ENCODE data around the gene TBC1D8.

Gene TBC1D8

DNA sequence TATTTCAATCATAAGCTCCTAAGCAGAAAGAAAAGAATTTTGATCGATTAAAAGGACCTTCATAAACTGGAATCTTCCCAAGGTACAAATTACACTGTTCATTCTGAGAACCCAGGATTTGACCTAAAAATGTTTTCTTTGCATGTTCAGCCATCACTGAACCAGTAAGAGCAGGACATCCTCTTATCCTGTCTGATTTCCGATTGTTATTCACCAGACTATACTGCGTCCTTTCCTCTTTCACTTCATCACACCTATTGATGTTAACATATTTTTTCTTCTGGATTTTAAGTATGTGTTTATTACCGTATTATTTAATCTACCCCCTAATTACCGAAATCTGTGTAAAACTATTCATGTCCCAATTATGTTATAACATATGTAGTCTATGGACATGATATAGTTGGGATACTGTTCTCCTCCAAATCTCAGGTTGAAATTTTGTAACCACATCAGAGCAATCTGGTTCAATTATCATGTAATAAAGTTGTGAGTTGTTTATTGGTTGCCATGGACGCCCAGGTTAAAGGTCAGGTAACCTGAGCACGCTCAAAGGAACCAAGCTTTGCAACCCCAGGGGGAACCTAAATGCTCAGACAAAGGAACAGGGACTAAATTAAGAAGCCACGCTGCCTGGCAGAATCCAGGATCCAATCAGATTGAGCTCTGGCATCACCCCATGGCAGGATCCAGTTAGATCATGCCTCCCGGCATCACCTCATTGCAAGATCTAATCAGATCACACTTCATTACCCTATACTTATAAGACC is 11.6 kb upstream of the TBC1D8 start:
- no peak overlapping the region for H3K4me3 ChIP-seq (ENCODE audit: control insufficient read depth, low read depth, low read length)
- DNase-seq (ENCODE audit: low read depth), result no peak
- TF ChIP-seq, protein P1, sequence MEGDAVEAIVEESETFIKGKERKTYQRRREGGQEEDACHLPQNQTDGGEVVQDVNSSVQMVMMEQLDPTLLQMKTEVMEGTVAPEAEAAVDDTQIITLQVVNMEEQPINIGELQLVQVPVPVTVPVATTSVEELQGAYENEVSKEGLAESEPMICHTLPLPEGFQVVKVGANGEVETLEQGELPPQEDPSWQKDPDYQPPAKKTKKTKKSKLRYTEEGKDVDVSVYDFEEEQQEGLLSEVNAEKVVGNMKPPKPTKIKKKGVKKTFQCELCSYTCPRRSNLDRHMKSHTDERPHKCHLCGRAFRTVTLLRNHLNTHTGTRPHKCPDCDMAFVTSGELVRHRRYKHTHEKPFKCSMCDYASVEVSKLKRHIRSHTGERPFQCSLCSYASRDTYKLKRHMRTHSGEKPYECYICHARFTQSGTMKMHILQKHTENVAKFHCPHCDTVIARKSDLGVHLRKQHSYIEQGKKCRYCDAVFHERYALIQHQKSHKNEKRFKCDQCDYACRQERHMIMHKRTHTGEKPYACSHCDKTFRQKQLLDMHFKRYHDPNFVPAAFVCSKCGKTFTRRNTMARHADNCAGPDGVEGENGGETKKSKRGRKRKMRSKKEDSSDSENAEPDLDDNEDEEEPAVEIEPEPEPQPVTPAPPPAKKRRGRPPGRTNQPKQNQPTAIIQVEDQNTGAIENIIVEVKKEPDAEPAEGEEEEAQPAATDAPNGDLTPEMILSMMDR (IDR thresholded peaks at IDR 0.05; ENCODE audit: control insufficient read depth, insufficient read depth, low read depth, low read length, missing control alignments), result no peak

DNA sequence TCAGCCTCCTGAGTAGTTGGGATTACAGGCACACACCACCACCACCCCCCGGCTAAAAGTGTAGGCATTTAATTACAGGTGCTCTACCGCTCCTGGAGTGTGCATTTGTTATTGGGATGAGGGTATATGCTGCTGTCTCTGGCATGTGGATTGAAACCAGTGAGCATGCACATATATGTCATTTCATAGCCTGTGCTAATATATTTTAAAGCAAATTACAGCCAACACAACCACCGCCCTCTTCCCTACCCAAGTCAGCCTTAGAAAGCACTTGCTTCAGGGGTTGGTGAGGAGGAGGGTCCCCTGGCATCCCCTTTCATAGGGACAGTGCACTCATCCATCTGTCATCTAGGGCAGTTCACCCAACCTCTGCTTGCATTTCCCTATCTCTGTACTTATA is 10.5 kb upstream of the TBC1D8 start:
- DNase-seq (ENCODE audit: low read depth), result no peak
- TF ChIP-seq, protein P1 (IDR thresholded peaks at IDR 0.05; ENCODE audit: control insufficient read depth, insufficient read depth, low read depth, low read length, missing control alignments), result no peak

DNA sequence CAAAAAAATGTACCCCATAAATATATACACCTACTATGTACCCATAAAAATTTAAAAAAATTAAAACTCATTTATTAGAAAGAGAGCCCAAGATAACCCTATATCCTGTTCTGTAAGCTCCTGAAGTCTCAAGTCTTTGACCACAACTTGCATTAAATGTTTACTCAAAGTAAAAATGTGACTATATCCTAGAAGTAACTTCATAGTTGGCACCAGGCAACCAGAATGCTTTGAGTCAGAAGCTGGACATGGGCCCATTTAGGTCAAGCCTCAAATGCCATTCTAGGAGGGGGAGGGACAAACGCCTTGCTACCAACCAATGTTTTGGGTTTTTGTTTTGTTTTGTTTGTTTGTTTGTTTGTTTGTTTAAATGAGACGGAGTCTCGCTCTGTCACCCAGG is 9.3 kb upstream of the TBC1D8 start:
- TF ChIP-seq, protein P1 (IDR thresholded peaks at IDR 0.05; ENCODE audit: control insufficient read depth, insufficient read depth, low read depth, low read length, missing control alignments), result no peak

More for the DNA sequence above, 10.5 kb upstream of the TBC1D8 start:
- no peak overlapping the region for H3K4me3 ChIP-seq (ENCODE audit: control insufficient read depth, low read depth, low read length)

DNA sequence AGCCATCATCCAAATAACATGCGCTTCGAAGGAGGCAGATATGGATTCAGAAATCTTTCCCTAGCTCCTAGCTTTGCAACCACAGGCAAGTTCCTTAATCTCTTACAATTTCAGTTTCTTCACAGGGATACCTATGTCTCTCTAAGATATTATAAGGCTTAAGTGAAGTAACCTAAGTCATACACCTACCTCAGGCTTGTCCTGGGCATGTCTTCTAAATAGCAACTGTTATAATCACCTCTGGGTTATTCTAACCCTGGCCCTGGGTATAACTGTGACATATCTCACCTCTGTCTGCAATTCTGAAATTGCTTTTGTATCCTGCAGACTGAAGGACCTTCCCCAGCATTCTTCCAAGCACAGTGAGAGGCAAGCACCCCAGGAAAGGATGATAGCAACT is 8.3 kb upstream of the TBC1D8 start:
- TF ChIP-seq, protein P1 (IDR thresholded peaks at IDR 0.05; ENCODE audit: control insufficient read depth, insufficient read depth, low read depth, low read length, missing control alignments), result no peak
- no peak overlapping the region for H3K4me3 ChIP-seq (ENCODE audit: control insufficient read depth, low read depth, low read length)
- DNase-seq (ENCODE audit: low read depth), result no peak

More for the DNA sequence above, 9.3 kb upstream of the TBC1D8 start:
- peak; percentile 17 for DNase-seq (ENCODE audit: low read depth)
- H3K4me3 ChIP-seq (ENCODE audit: control insufficient read depth, low read depth, low read length), result no peak overlapping the region

DNA sequence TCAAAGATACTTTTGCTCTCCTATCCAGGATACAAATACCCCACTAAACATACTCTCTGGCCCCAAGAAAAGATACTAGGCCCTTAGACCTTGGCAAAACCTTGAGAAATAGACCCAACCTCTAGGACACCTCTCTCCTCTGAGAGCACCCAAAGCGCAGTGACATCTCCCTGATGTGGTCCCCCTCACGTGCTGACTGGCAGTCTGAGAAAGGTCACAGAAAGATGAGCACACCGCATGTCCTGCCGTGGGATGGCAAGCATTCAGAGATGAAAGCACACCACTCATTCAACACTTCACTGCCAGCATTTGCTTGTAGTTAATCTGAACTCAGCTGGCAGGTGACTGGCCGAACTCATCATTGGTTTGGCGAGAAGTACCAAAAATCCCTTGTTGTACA is 6.1 kb upstream of the TBC1D8 start:
- TF ChIP-seq, protein P1 (IDR thresholded peaks at IDR 0.05; ENCODE audit: control insufficient read depth, insufficient read depth, low read depth, low read length, missing control alignments), result no peak
- DNase-seq (ENCODE audit: low read depth), result no peak
- H3K4me3 ChIP-seq (ENCODE audit: control insufficient read depth, low read depth, low read length), result no peak overlapping the region

DNA sequence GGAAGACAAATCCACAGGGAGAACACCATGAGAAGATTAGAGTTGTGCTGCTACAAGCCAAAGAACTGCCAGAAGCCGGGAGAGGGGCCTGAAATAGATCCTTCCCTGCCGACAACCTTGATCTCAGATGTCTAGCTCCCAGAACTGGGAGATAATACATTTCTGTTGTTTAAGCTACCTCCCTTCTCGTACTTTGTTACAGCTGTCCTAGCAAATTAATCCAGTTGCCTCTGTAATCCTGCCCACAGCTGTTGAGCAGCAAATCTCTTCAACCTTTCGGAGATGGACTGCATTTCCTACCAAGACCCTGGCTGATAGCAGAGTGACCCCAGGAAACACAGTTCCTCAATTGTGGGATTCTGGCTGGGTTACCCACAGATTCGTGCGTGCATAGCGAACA is 2.6 kb upstream of the TBC1D8 start:
- TF ChIP-seq, protein P1 (IDR thresholded peaks at IDR 0.05; ENCODE audit: control insufficient read depth, insufficient read depth, low read depth, low read length, missing control alignments), result no peak
- DNase-seq (ENCODE audit: low read depth), result no peak
- H3K4me3 ChIP-seq (ENCODE audit: control insufficient read depth, low read depth, low read length), result no peak overlapping the region
